GM12878 (cell line): ENCODE measurements around the gene KCTD19. TPM values are rescaled to one million over a fixed set of nuclear protein-coding genes. Genes with fewer than 3 reads are reported as not detected.

Experiments
- ATAC-seq: fragments of 200-7000 bp; cut with Tn5 transposase; 3 replicates; pipeline ENCODE4 v1.9.1; 2020; ENCODE audit warnings: mild to moderate bottlenecking, moderate library complexity
- BruUV-seq: library from RNA; stranded (reverse); fragments of 400-500 nt; replicated peaks from 2 replicates; lab custom pipeline; 2021; lab: Mats Ljungman, UMichigan
- CTCF ChIA-PET: fragments of 300-600 bp; sonication (Branson Sonifier 250); formaldehyde crosslinking; extraction: SDS; loops from one replicate; lab custom pipeline; 2021; ENCODE audit warnings: inconsistent platforms; lab: Yijun Ruan, JAX
- POLR2A ChIA-PET: fragments of 350-600 bp; formaldehyde crosslinking; extraction: SDS; loops from one replicate; lab custom pipeline; 2021; ENCODE audit warnings: inconsistent platforms; lab: Charles Lee
- RAD21 ChIA-PET: fragments of 300-600 bp; sonication (Branson Sonifier 250); formaldehyde crosslinking; loops from one replicate; lab custom pipeline; 2023; ENCODE audit warnings: antibody characterized with exemption; ENCODE audit not compliant: unreplicated experiment; lab: Charles Lee
- SMC1A ChIA-PET: fragments of 300-600 bp; sonication (Branson Sonifier 250); formaldehyde crosslinking; loops from one replicate; lab custom pipeline; 2023; ENCODE audit not compliant: unreplicated experiment, uncharacterized antibody; lab: Charles Lee
- DNase-seq: peaks from one replicate; pipeline ENCODE4 v3.0.0-alpha.2; 2011; ENCODE audit warnings: low read depth, low spot score
- FAIRE-seq: peaks from 3 replicates; lab custom pipeline; 2011; peaks lifted over from hg19 to GRCh38; lab: Jason Lieb, UNC
- H2AFZ ChIP-seq: 2 replicates; pipeline ENCODE4 v1.6.0; 2011; ENCODE audit warnings: low read depth, low read length, control low read depth; ENCODE audit not compliant: control insufficient read depth
- H3K27ac ChIP-seq: 2 replicates; pipeline ENCODE4 v1.5.1; 2011; ENCODE audit warnings: control low read depth; ENCODE audit not compliant: control insufficient read depth, insufficient read depth
- H3K27me3 ChIP-seq, 2 experiments: replicated peaks in 1 of 2; 2 replicates each; pipeline versions ENCODE4 v1.6.0 to v1.6.1; 2011; ENCODE audit warnings: low read length in 1 of 2; ENCODE audit not compliant: control insufficient read depth in 2 of 2, insufficient read depth in 2 of 2
- H3K36me3 ChIP-seq, 2 experiments: 2 replicates each; pipeline ENCODE4 v1.5.1; 2011; ENCODE audit warnings: low read length in 1 of 2; ENCODE audit not compliant: control insufficient read depth in 2 of 2, insufficient read depth in 2 of 2
- H3K4me1 ChIP-seq: 2 replicates; pipeline ENCODE4 v1.6.1; 2011; ENCODE audit warnings: mild to moderate bottlenecking, low read length, moderate library complexity, mixed read lengths; ENCODE audit not compliant: control insufficient read depth, insufficient read depth
- H3K4me2 ChIP-seq: 2 replicates; pipeline ENCODE4 v1.6.0; 2011; ENCODE audit warnings: control low read depth; ENCODE audit not compliant: control insufficient read depth, insufficient read depth
- H3K4me3 ChIP-seq: fragments of 200-600 bp; sonication (generic); 2 replicates; pipeline ENCODE4 v1.5.1; 2016
- H3K79me2 ChIP-seq: 2 replicates; pipeline ENCODE4 v1.6.0; 2011; ENCODE audit warnings: low read length; ENCODE audit not compliant: control insufficient read depth, insufficient read depth
- H3K9ac ChIP-seq: 2 replicates; pipeline ENCODE4 v1.8.0; 2011; ENCODE audit warnings: low read length, control low read depth, mixed read lengths; ENCODE audit not compliant: control insufficient read depth, insufficient read depth
- H3K9me3 ChIP-seq: replicated peaks from 3 replicates; pipeline ENCODE4 v1.5.1; 2011; ENCODE audit warnings: mild to moderate bottlenecking, low read length; ENCODE audit not compliant: control insufficient read depth, insufficient read depth
- H4K20me1 ChIP-seq: 2 replicates; pipeline ENCODE4 v1.6.0; 2011; ENCODE audit not compliant: control insufficient read depth, insufficient read depth
- BCL11A ChIP-seq: IDR thresholded peaks from 2 replicates; pipeline ENCODE4 v1.6.1; 2011; ENCODE audit warnings: low read depth, low read length
- BHLHE40 ChIP-seq, 2 experiments: fragments of 450-650 bp in 1 of 2; IDR thresholded peaks; 2 replicates each; pipeline ENCODE4 v1.6.1; 2011 to 2017; ENCODE audit warnings: low read depth in 2 of 2, borderline replicate concordance in 1 of 2, improper control_type of control experiment in 1 of 2, low read length in 1 of 2, mild to moderate bottlenecking in 1 of 2
- CUX1 ChIP-seq: IDR thresholded peaks from 2 replicates; pipeline ENCODE4 v1.6.1; 2012; ENCODE audit warnings: improper control_type of control experiment, low read depth, low read length; ENCODE audit not compliant: insufficient replicate concordance
- IRF3 ChIP-seq: fragments of 450-650 bp; IDR thresholded peaks from 2 replicates; pipeline ENCODE4 v1.6.1; 2014; ENCODE audit warnings: mild to moderate bottlenecking
- NKRF ChIP-seq: fragments of 450-650 bp; conservative IDR thresholded peaks from 2 replicates; pipeline ENCODE4 v1.6.1; 2017; ENCODE audit warnings: mild to moderate bottlenecking, moderate library complexity
- NR2C2 ChIP-seq: IDR thresholded peaks from 2 replicates; pipeline ENCODE4 v1.6.1; 2011; ENCODE audit warnings: borderline replicate concordance, low read depth; ENCODE audit not compliant: control insufficient read depth, insufficient read length
- RELA ChIP-seq: fragments of 450-650 bp; IDR thresholded peaks from 2 replicates; pipeline ENCODE4 v1.8.0; 2014; ENCODE audit warnings: borderline replicate concordance; ENCODE audit not compliant: partially characterized antibody
- SIN3A ChIP-seq: IDR thresholded peaks from 2 replicates; pipeline ENCODE4 v1.6.1; 2012; ENCODE audit warnings: low read depth, low read length, improper control_type of control experiment
- SMAD1 ChIP-seq: fragments of 450-650 bp; IDR thresholded peaks from 2 replicates; pipeline ENCODE4 v1.6.1; 2018; ENCODE audit warnings: mild to moderate bottlenecking, low read depth; ENCODE audit not compliant: partially characterized antibody
- WGBS: methylation state at CpG from one replicate; pipeline ENCODE4 v1.1.6; 2016; ENCODE audit warnings: low lambda C conversion rate; ENCODE audit not compliant: insufficient replicate concordance, insufficient coverage; ENCODE audit errors: missing lambda C conversion rate; 5-methylcytosine and 5-hydroxymethylcytosine counted together
- in situ Hi-C: fragments of 300-500 bp; cut with MboI; formaldehyde crosslinking; loops from 9 replicates; pipeline ENCODE4 v1.14.3; 2018; ENCODE audit warnings: mixed read lengths
- intact Hi-C: fragments of 100-400 bp; cut with micrococcal nuclease; formaldehyde crosslinking; loops from one replicate; pipeline ENCODE4 v1.14.2; 2022; ENCODE audit not compliant: unreplicated experiment
- polyA plus RNA-seq, 11 experiments: library from polyadenylated mRNA; depleted of rRNA in 4 of 11; unstranded in 6 of 11; stranded (reverse) in 5 of 11; fragments of >200 nt; fragmentation: Nextera tagmentation in 4 of 11; fragmentation: Illumina TruSeq in 1 of 11; extraction: Ambion mirVana in 4 of 11; extraction: Trizol in 1 of 11; gene quantifications; 1 replicate in 1 of 11; 2 replicates in 10 of 11; pipeline versions ENCODE4 v1.2.1 to v1.2.3, GENCODE V29; 2011 to 2016; ENCODE audit warnings: inconsistent platforms in 2 of 11, missing spikeins in 2 of 11, low read depth in 1 of 11
- total RNA-seq, 4 experiments: library from RNA; depleted of rRNA in 3 of 4; stranded (reverse); fragments of >200 nt in 3 of 4; fragmentation: Illumina TruSeq in 1 of 4; extraction: Trizol in 1 of 4; gene quantifications; 2 replicates each; pipeline versions ENCODE4 v1.2.1 to v1.2.3, GENCODE V29; 2013 to 2021

Gene KCTD19
- total and polyA plus RNA-seq, 10 of the 15 experiments (the other 5 are each of a cell fraction or from before 2014, with no cell fraction given), result 1.6 to 8.9 (median 3.9) TPM

GRCh38 chr16:67287960-67288359 lies 38.6 kb downstream of the KCTD19 start:
- CTCF ChIA-PET, result no interaction called here
- Histone ChIP-seq H3K4me2 (no peak overlapping the region), H3K79me2 (no peaks in the 10 kb centered on the region), H3K36me3 (no peaks in the 10 kb centered on the region), H2AFZ (no peak overlapping the region), H3K9me3 (no peaks in the 10 kb centered on the region), H3K27ac (no peak overlapping the region), H3K9ac (no peak overlapping the region), H3K4me1 (no peaks in the 10 kb centered on the region), H3K4me3 (no peak overlapping the region), H3K27me3 (no peaks in the 10 kb centered on the region), H4K20me1 (no peaks in the 10 kb centered on the region)
- in situ Hi-C loops, result no loop called here
- no TSS peak for BruUV-seq
- intact Hi-C loops, result no loop called here
- POLR2A ChIA-PET, result no interaction called here
- DNase-seq, result no peak
- SMC1A ChIA-PET, result interaction anchor here (1.2 kb wide), 1 partner anchor 8 kb away, joined by 4 read pairs; no protein-coding TSS in a partner anchor
- RAD21 ChIA-PET, result no interaction called here
- no peak for FAIRE-seq
- 65% methylated on average over 14 of the region's 14 CpGs for WGBS
- ATAC-seq, result no peak
- TF ChIP-seq NR2C2 (no peak), BCL11A (no peak), BHLHE40 (IDR thresholded peaks at IDR 0.05; ENCODE audit: borderline replicate concordance in 1 of 2, low read depth in 2 of 2, low read length in 1 of 2) (no peak), CUX1 (no peak), SIN3A (no peak), RELA (no peak), IRF3 (no peak), SMAD1 (no peak), NKRF (no peak)
